GM19438 (cell line): Measurements from ENCODE around the gene LAMB4.

Experiments used
- ATAC-seq: cut with Tn5 transposase; IDR thresholded peaks from one replicate; pipeline ENCODE4 v1.9.1; 2021; ENCODE audit warnings: low read depth; ENCODE audit not compliant: unreplicated experiment

The LAMB4 gene

GRCh38 chr7:107978815-107979408 lies 151.2 kb downstream of the LAMB4 start:
- no peak for ATAC-seq

GRCh38 chr7:107977048-107977447 lies 153.1 kb downstream of the LAMB4 start:
- ATAC-seq, result no peak

- ATAC-seq, result no peak
Measured at GRCh38 chr7:107976620-107977019, 153.5 kb downstream of the LAMB4 start.

- no peak for ATAC-seq
Measured at GRCh38 chr7:107975394-107976013, 154.7 kb downstream of the LAMB4 start.

GRCh38 chr7:107973861-107974260 lies 156.3 kb downstream of the LAMB4 start:
- no peak for ATAC-seq
